ENCODE measurements around the gene RNPEPL1.
A peak's percentile ranks its signal among the peaks of the same experiment; 100 is the strongest.

The RNPEPL1 gene

GRCh38 chr2:240564561-240565332 lies 3.5 kb upstream of the RNPEPL1 start:
- DNase-seq (ENCODE audit: low read depth, low spot score) = no peak

- peak; percentile 73 for DNase-seq (ENCODE audit: low read depth, low spot score)
These were observed 2.7 kb upstream of the RNPEPL1 start for GRCh38 chr2:240565333-240566202.

- peak; percentile 88 for DNase-seq (ENCODE audit: low read depth, low spot score)
These were observed 1.8 kb upstream of the RNPEPL1 start for GRCh38 chr2:240566203-240567136.

- no peak for DNase-seq (ENCODE audit: low read depth, low spot score)
These were observed 980 bp upstream of the RNPEPL1 start for GRCh38 chr2:240567137-240567871.

GRCh38 chr2:240568678-240569522 lies 616 bp downstream of the RNPEPL1 start:
- peak; percentile 84 for DNase-seq (ENCODE audit: low read depth, low spot score)

GRCh38 chr2:240569523-240569997 lies 1.3 kb downstream of the RNPEPL1 start:
- DNase-seq (ENCODE audit: low read depth, low spot score) = no peak

GRCh38 chr2:240569998-240570530 lies 1.8 kb downstream of the RNPEPL1 start:
- DNase-seq (ENCODE audit: low read depth, low spot score) = no peak

- no peak for DNase-seq (ENCODE audit: low read depth, low spot score)
These were observed 2.4 kb downstream of the RNPEPL1 start for GRCh38 chr2:240570531-240571313.

- DNase-seq (ENCODE audit: low read depth, low spot score) = no peak
These were observed 3.2 kb downstream of the RNPEPL1 start for GRCh38 chr2:240571314-240571973.

GRCh38 chr2:240572141-240573031 lies 4.1 kb downstream of the RNPEPL1 start:
- DNase-seq (ENCODE audit: low read depth, low spot score) = no peak

- no peak for DNase-seq (ENCODE audit: low read depth, low spot score)
These were observed 4.8 kb downstream of the RNPEPL1 start for GRCh38 chr2:240573071-240573515.

GRCh38 chr2:240573516-240574385 lies 5.5 kb downstream of the RNPEPL1 start:
- DNase-seq (ENCODE audit: low read depth, low spot score) = no peak

- no peak for DNase-seq (ENCODE audit: low read depth, low spot score)
These were observed 6.3 kb downstream of the RNPEPL1 start for GRCh38 chr2:240574386-240575100.

GRCh38 chr2:240575101-240575965 lies 7.0 kb downstream of the RNPEPL1 start:
- no peak for DNase-seq (ENCODE audit: low read depth, low spot score)

GRCh38 chr2:240576036-240576435 lies 7.8 kb downstream of the RNPEPL1 start:
- DNase-seq (ENCODE audit: low read depth, low spot score) = no peak
